ENCODE measurements around the gene TBX19. TPM values are rescaled to one million over a fixed set of nuclear protein-coding genes. Genes with fewer than 3 reads are reported as not detected.

Gene TBX19
- total and polyA plus RNA-seq, 10 of the 15 experiments (the other 5 are each of a cell fraction or from before 2014, with no cell fraction given) = 0.13 to 6.9 (median 1.2) TPM

DNA sequence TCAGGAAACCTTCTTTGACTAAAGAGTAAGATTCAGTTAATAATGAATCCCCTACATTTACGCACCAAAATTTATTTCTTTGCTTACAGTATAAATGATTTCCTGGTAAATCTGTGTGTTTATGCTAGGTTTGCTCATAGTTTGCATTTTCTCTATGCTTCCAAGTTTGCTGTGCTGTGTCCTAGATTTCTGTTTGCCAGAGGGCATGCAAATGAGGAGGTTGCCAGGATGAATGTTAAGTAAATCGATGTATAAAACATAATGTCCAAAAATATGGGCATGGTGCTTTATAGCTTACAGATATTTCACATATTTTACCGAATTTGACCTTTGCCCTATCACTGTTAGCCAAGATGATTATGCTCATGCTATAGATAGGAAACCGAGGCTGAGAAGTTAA lies 63.8 kb downstream of the TBX19 start:
- in situ Hi-C loops (cut with MboI) (no loop called here), intact Hi-C loops (cut with micrococcal nuclease; ENCODE audit: unreplicated experiment) (loop anchor here (5.0 kb wide), 1 partner anchor 107 kb away; no protein-coding TSS in a partner anchor)
- Histone ChIP-seq H2AFZ (ENCODE audit: control insufficient read depth, low read depth, low read length) (no peak overlapping the region), H3K9ac (ENCODE audit: control insufficient read depth, insufficient read depth, low read length) (no peak overlapping the region), H3K4me3 (no peak overlapping the region), H3K4me1 (ENCODE audit: control insufficient read depth, insufficient read depth, low read length) (peaks cover 10% of the 10 kb centered on the region), H3K27me3 (replicated peaks in 1 of 2; ENCODE audit: control insufficient read depth in 2 of 2, insufficient read depth in 2 of 2, low read length in 1 of 2) (no peaks in the 10 kb centered on the region), H3K4me2 (ENCODE audit: control insufficient read depth, insufficient read depth) (no peak overlapping the region), H3K27ac (ENCODE audit: control insufficient read depth, insufficient read depth) (no peak overlapping the region), H4K20me1 (ENCODE audit: control insufficient read depth, insufficient read depth) (no peaks in the 10 kb centered on the region), H3K36me3 (ENCODE audit: control insufficient read depth in 2 of 2, insufficient read depth in 2 of 2, low read length in 1 of 2) (no peaks in the 10 kb centered on the region), H3K9me3 (replicated peaks; ENCODE audit: control insufficient read depth, insufficient read depth, low read length) (no peaks in the 10 kb centered on the region; the same call in 2 of the 3 replicates), H3K79me2 (ENCODE audit: control insufficient read depth, insufficient read depth, low read length) (no peaks in the 10 kb centered on the region)
- TF ChIP-seq RCOR1 (conservative IDR thresholded peaks at IDR 0.05; ENCODE audit: low read depth, low read length) (no peak), FOS (IDR thresholded peaks at IDR 0.05; ENCODE audit: borderline replicate concordance, extremely low read depth, insufficient read length) (no peak), PAX5 (IDR thresholded peaks at IDR 0.05; ENCODE audit: borderline replicate concordance, low read depth, low read length) (no peak), TBL1XR1 (IDR thresholded peaks at IDR 0.05; ENCODE audit: low read depth, low read length) (no peak)
- DNase-seq (ENCODE audit: low read depth, low spot score) (no peak), ATAC-seq (no peak), FAIRE-seq (no peak)
- SMC1A ChIA-PET (ENCODE audit: uncharacterized antibody, unreplicated experiment) = interaction anchor here (0.8 to 7.8 kb wide), 6 partner anchors 11 to 1005 kb away, joined by 3 to 239 read pairs (median 18); no protein-coding TSS in a partner anchor
- RAD21 ChIA-PET (ENCODE audit: unreplicated experiment) = interaction anchor here (0.6 to 5.8 kb wide), 4 partner anchors 19 to 714 kb away, joined by 3 to 193 read pairs (median 50); partner anchors contain the start of gene RCSD1
- 42% methylated on average over 4 of the region's 4 CpGs for WGBS (ENCODE audit: insufficient coverage, insufficient replicate concordance, low lambda C conversion rate, missing lambda C conversion rate)
- no TSS peak for BruUV-seq (replicated peaks)
- POLR2A ChIA-PET = no interaction called here
- CTCF ChIA-PET = interaction anchor here (0.7 to 7.7 kb wide), 10 partner anchors 14 to 1004 kb away, joined by 3 to 283 read pairs (median 39); no protein-coding TSS in a partner anchor

DNA sequence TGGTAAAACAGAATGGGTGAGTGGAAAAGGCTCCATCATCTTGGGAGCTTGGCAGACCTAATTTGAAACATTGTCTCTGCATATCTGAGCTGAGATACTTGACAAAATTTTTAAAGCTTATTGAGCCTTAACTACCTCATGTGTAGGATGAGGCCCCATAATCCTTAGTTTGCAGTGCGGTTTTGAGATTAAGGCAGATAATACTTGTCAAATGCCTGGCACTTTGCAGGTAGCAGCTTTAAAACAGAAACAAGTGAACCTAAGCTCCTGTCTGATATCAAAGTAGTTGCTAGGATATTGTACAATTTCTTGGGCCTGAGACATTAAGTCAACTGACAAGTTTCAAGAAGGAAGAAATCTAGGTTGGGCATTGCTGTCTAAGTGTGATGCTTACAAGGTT lies 65.3 kb downstream of the TBX19 start:
- no peak for FAIRE-seq
- in situ Hi-C loops (cut with MboI) = no loop called here

More for the DNA sequence above, 65.3 kb downstream of the TBX19 start:
- Histone ChIP-seq H3K4me3 (no peak overlapping the region), H3K27ac (ENCODE audit: control insufficient read depth, insufficient read depth) (no peak overlapping the region), H3K4me1 (ENCODE audit: control insufficient read depth, insufficient read depth, low read length) (peaks cover 10% of the 10 kb centered on the region), H3K9ac (ENCODE audit: control insufficient read depth, insufficient read depth, low read length) (no peak overlapping the region), H4K20me1 (ENCODE audit: control insufficient read depth, insufficient read depth) (no peaks in the 10 kb centered on the region), H3K36me3 (ENCODE audit: control insufficient read depth in 2 of 2, insufficient read depth in 2 of 2, low read length in 1 of 2) (no peaks in the 10 kb centered on the region), H3K27me3 (replicated peaks in 1 of 2; ENCODE audit: control insufficient read depth in 2 of 2, insufficient read depth in 2 of 2, low read length in 1 of 2) (no peaks in the 10 kb centered on the region), H3K79me2 (ENCODE audit: control insufficient read depth, insufficient read depth, low read length) (no peaks in the 10 kb centered on the region), H2AFZ (ENCODE audit: control insufficient read depth, low read depth, low read length) (no peak overlapping the region), H3K4me2 (ENCODE audit: control insufficient read depth, insufficient read depth) (no peak overlapping the region), H3K9me3 (replicated peaks; ENCODE audit: control insufficient read depth, insufficient read depth, low read length) (no peaks in the 10 kb centered on the region; the same call in 2 of the 3 replicates)
- POLR2A ChIA-PET = interaction anchor here (1.1 kb wide), 1 partner anchor 90 kb away, joined by 3 read pairs; no protein-coding TSS in a partner anchor
- TF ChIP-seq HDGF (IDR thresholded peaks at IDR 0.05) (no peak), MYC (IDR thresholded peaks at IDR 0.05; ENCODE audit: insufficient read depth, insufficient read length, insufficient replicate concordance, low read length, severe bottlenecking) (no peak), SUPT20H (IDR thresholded peaks at IDR 0.05; ENCODE audit: borderline replicate concordance, control insufficient read depth, low read depth, low read length) (no peak), RCOR1 (conservative IDR thresholded peaks at IDR 0.05; ENCODE audit: low read depth, low read length) (no peak), CHD4 (IDR thresholded peaks at IDR 0.05) (no peak), RUNX3 (IDR thresholded peaks at IDR 0.05; ENCODE audit: low read length) (no peak), ATF2 (IDR thresholded peaks at IDR 0.05; ENCODE audit: low read length) (no peak), POLR2AphosphoS5 (IDR thresholded peaks at IDR 0.05; ENCODE audit: low read length) (no peak), ATF3 (IDR thresholded peaks at IDR 0.05; ENCODE audit: borderline replicate concordance, extremely low read depth, low read depth, low read length) (no peak), PAX8 (IDR thresholded peaks at IDR 0.05) (no peak), NRF1 (conservative IDR thresholded peaks at IDR 0.05; ENCODE audit: low read depth, low read length) (no peak)
- SMC1A ChIA-PET (ENCODE audit: uncharacterized antibody, unreplicated experiment) = interaction anchor here (0.8 to 7.8 kb wide), 6 partner anchors 64 to 1003 kb away, joined by 3 to 239 read pairs (median 4); no protein-coding TSS in a partner anchor
- no TSS peak for BruUV-seq (replicated peaks)
- DNase-seq (ENCODE audit: low read depth, low spot score) (no peak), ATAC-seq (no peak)
- RAD21 ChIA-PET (ENCODE audit: unreplicated experiment) = interaction anchor here (1.1 to 5.8 kb wide), 4 partner anchors 18 to 258 kb away, joined by 3 to 193 read pairs (median 6); no protein-coding TSS in a partner anchor
- CTCF ChIA-PET = interaction anchor here (0.8 to 7.7 kb wide), 7 partner anchors 15 to 1002 kb away, joined by 3 to 283 read pairs (median 3); no protein-coding TSS in a partner anchor
- intact Hi-C loops (cut with micrococcal nuclease; ENCODE audit: unreplicated experiment) = no loop called here
- WGBS (ENCODE audit: insufficient coverage, insufficient replicate concordance, low lambda C conversion rate, missing lambda C conversion rate) = 95% methylated on average over 1 of the region's 1 CpG
